Neural progenitor cell (in vitro differentiated cells): ENCODE results near the gene KRT7. TPM values are rescaled to one million over a fixed set of nuclear protein-coding genes. Genes with fewer than 3 reads are reported as not detected.

Experiments
- DNase-seq: peaks from one replicate; pipeline ENCODE4 v3.0.0-alpha.2; 2016; ENCODE audit warnings: low spot score
- H2AFZ ChIP-seq: fragments of 200-600 bp; sonication (generic); replicated peaks from 2 replicates; pipeline ENCODE4 v1.6.1; 2016; ENCODE audit warnings: antibody characterized with exemption
- H3F3A ChIP-seq: fragments of 200-600 bp; sonication (generic); 2 replicates; pipeline ENCODE4 v1.6.1; 2016; ENCODE audit warnings: antibody characterized with exemption, low read depth
- H3K27ac ChIP-seq: fragments of 200-600 bp; sonication (generic); 2 replicates; pipeline ENCODE4 v1.5.1; 2016; ENCODE audit warnings: mild to moderate bottlenecking
- H3K27me3 ChIP-seq: fragments of 200-600 bp; sonication (generic); 2 replicates; pipeline ENCODE4 v1.6.1; 2016; ENCODE audit warnings: mild to moderate bottlenecking, moderate library complexity
- H3K36me3 ChIP-seq: fragments of 200-600 bp; sonication (generic); 2 replicates; pipeline ENCODE4 v1.5.1; 2016
- H3K4me1 ChIP-seq: fragments of 200-600 bp; sonication (generic); 2 replicates; pipeline ENCODE4 v1.6.1; 2016; ENCODE audit warnings: mixed run types
- H3K4me2 ChIP-seq: fragments of 200-600 bp; sonication (generic); 2 replicates; pipeline ENCODE4 v1.6.1; 2016
- H3K4me3 ChIP-seq: fragments of 200-600 bp; sonication (generic); 2 replicates; pipeline ENCODE4 v1.5.1; 2016
- H3K79me2 ChIP-seq: fragments of 200-600 bp; sonication (generic); 2 replicates; pipeline ENCODE4 v1.6.1; 2016; ENCODE audit warnings: low read depth
- H3K9ac ChIP-seq: fragments of 200-600 bp; sonication (generic); 2 replicates; pipeline ENCODE4 v1.6.1; 2016
- H3K9me3 ChIP-seq: fragments of 200-600 bp; sonication (generic); 2 replicates; pipeline ENCODE4 v1.5.1; 2016; ENCODE audit warnings: low read depth
- H4K20me1 ChIP-seq: fragments of 200-600 bp; sonication (generic); 2 replicates; pipeline ENCODE4 v1.6.1; 2016; ENCODE audit warnings: low read depth
- H3K27ac Mint-ChIP-seq: 3 replicates; pipeline ENCODE4 v1.8.0; 2021; ENCODE audit warnings: mixed read lengths
- H3K27me3 Mint-ChIP-seq: 2 replicates; pipeline ENCODE4 v1.8.0; 2022; ENCODE audit warnings: low read depth, mild to moderate bottlenecking, inconsistent platforms, moderate library complexity, mixed read lengths; ENCODE audit not compliant: insufficient read depth
- H3K36me3 Mint-ChIP-seq: 3 replicates; pipeline ENCODE4 v1.8.0; 2021; ENCODE audit warnings: mixed read lengths
- H3K4me1 Mint-ChIP-seq: 3 replicates; pipeline ENCODE4 v1.8.0; 2021; ENCODE audit warnings: mixed read lengths
- H3K4me3 Mint-ChIP-seq: 3 replicates; pipeline ENCODE4 v1.8.0; 2021; ENCODE audit warnings: mild to moderate bottlenecking, moderate library complexity, mixed read lengths
- H3K9me3 Mint-ChIP-seq: 3 replicates; pipeline ENCODE4 v1.8.0; 2020; ENCODE audit warnings: mixed read lengths
- CTCF ChIP-seq: fragments of 200-600 bp; sonication (generic); IDR thresholded peaks from 2 replicates; pipeline ENCODE4 v1.5.1; 2017; ENCODE audit warnings: antibody characterized with exemption, mild to moderate bottlenecking
- EZH2 ChIP-seq: fragments of 200-600 bp; sonication (generic); IDR thresholded peaks from 2 replicates; pipeline ENCODE4 v1.6.1; 2017; ENCODE audit warnings: antibody characterized with exemption, mild to moderate bottlenecking, moderate library complexity
- EZH2phosphoT487 ChIP-seq: fragments of 200-600 bp; sonication (generic); IDR thresholded peaks from 2 replicates; pipeline ENCODE4 v1.6.1; 2017; ENCODE audit warnings: antibody characterized with exemption
- total RNA-seq: library from RNA; depleted of rRNA; stranded (reverse); fragments of >200 nt; gene quantifications from 2 replicates; pipeline ENCODE4 v1.2.3, GENCODE V29; 2015; ENCODE audit warnings: low replicate concordance

KRT7 gene
- total RNA-seq, 1 donor from 2014 or later: not detected

DNA sequence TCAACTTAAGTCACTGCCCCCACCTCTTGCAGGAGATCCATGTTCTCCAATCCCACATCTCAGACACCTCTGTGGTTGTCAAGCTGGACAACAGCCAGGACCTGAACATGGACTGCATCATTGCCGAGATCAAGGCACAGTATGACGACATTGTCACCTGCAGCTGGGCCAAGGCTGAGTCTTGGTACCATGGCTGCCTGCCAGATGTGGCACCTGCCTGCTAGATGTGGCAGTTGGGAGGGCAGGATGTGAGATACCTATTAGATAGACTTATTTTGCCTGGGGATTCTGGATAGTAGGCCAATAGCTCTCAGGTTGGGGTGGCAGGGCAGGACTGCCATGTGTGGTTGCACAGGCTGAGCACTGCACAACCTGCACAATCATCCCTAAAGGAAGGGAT lies 33.5 kb downstream of the KRT7 start:
- Histone ChIP-seq H3K27me3 (peaks cover under 1% of the 10 kb centered on the region), H3K79me2 (no peaks in the 10 kb centered on the region), H3K36me3 (no peaks in the 10 kb centered on the region), H3F3A (no peaks in the 10 kb centered on the region), H2AFZ (no peak overlapping the region), H3K9me3 (no peaks in the 10 kb centered on the region), H3K4me1 (no peaks in the 10 kb centered on the region), H3K4me3 (no peak overlapping the region), H3K27ac (no peak overlapping the region), H3K4me2 (no peak overlapping the region), H3K9ac (no peak overlapping the region), H4K20me1 (no peaks in the 10 kb centered on the region)
- no peaks in the 10 kb centered on the region for H3K9me3 Mint-ChIP-seq
- TF ChIP-seq CTCF: no peak
- no peak for TF ChIP-seq EZH2
- TF ChIP-seq EZH2phosphoT487: no peak
- no peak for DNase-seq
- no peak overlapping the region for H3K4me3 Mint-ChIP-seq
- peak overlapping the region; percentile 13 for H3K27ac Mint-ChIP-seq
- no peaks in the 10 kb centered on the region for H3K36me3 Mint-ChIP-seq
- H3K27me3 Mint-ChIP-seq: peaks cover 7% of the 10 kb centered on the region
- H3K4me1 Mint-ChIP-seq: peaks cover 5% of the 10 kb centered on the region

- Mint-ChIP-seq H3K4me3 (no peak overlapping the region), H3K9me3 (no peaks in the 10 kb centered on the region), H3K36me3 (no peaks in the 10 kb centered on the region), H3K27ac (no peak overlapping the region), H3K4me1 (no peaks in the 10 kb centered on the region), H3K27me3 (peaks cover 7% of the 10 kb centered on the region)
- no peaks in the 10 kb centered on the region for H3F3A ChIP-seq
- no peak for DNase-seq
- TF ChIP-seq EZH2 (no peak), EZH2phosphoT487 (no peak), CTCF (no peak)
- H3K4me1 ChIP-seq: no peaks in the 10 kb centered on the region
- no peaks in the 10 kb centered on the region for H3K79me2 ChIP-seq
- H3K27ac ChIP-seq: no peak overlapping the region
- H2AFZ ChIP-seq: no peak overlapping the region
- H3K4me2 ChIP-seq: no peak overlapping the region
- no peak overlapping the region for H3K9ac ChIP-seq
- no peaks in the 10 kb centered on the region for H3K36me3 ChIP-seq
- no peak overlapping the region for H3K4me3 ChIP-seq
- peaks cover 5% of the 10 kb centered on the region for H3K27me3 ChIP-seq
- H4K20me1 ChIP-seq: no peaks in the 10 kb centered on the region
- no peaks in the 10 kb centered on the region for H3K9me3 ChIP-seq
Measured at GRCh38 chr12:52267266-52267665, 34.2 kb downstream of the KRT7 start.

DNA sequence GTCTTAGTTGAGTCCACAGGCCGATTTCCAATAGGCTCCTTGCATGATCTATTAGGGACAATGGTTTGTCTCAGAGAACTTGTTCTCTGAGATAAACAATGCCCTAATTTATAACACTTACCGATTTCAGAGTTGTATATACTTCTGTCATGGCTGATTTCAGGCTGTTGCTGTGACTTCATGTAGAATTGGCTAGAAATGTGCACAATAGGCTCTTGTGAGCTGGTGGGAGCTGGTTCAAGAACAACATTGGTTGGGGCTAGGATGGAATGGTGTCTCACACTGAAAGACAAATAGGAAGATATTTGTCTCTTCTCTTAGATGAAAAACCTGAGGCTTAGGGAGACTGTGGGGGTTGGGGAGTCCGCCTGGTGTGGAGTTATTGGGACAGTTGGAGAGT lies 34.7 kb downstream of the KRT7 start:
- Mint-ChIP-seq H3K9me3 (no peaks in the 10 kb centered on the region), H3K27me3 (peaks cover 7% of the 10 kb centered on the region), H3K4me3 (no peak overlapping the region), H3K36me3 (no peaks in the 10 kb centered on the region), H3K27ac (peak overlapping the region; percentile 7), H3K4me1 (no peaks in the 10 kb centered on the region)
- peaks cover 10% of the 10 kb centered on the region for H3K27me3 ChIP-seq
- TF ChIP-seq EZH2phosphoT487: no peak
- no peak overlapping the region for H2AFZ ChIP-seq
- no peak overlapping the region for H3K4me3 ChIP-seq
- H3K79me2 ChIP-seq: no peaks in the 10 kb centered on the region
- no peaks in the 10 kb centered on the region for H3F3A ChIP-seq
- no peak overlapping the region for H3K27ac ChIP-seq
- H3K9me3 ChIP-seq: no peaks in the 10 kb centered on the region
- H3K9ac ChIP-seq: no peak overlapping the region
- H4K20me1 ChIP-seq: no peaks in the 10 kb centered on the region
- no peaks in the 10 kb centered on the region for H3K4me1 ChIP-seq
- H3K4me2 ChIP-seq: no peak overlapping the region
- DNase-seq: no peak
- H3K36me3 ChIP-seq: no peaks in the 10 kb centered on the region

DNA sequence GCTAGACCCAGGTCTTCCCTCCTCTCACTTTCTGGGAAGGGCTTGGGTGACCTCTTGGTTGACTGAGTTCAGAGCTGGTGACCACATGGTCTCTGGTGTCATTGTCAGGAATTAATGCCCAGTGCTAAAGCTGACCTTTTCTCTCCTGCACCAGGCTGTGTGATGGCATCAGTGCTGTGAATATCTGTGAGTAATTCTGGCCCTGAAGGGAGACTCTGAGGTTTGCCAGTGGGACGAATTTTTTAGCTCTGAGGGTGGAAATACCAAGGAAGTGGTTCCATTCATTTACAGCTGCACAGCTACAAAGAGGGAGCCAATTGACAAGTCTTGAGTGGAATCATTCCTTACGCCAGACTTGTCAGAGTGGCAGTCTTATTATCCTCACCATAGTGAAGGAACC lies 35.2 kb downstream of the KRT7 start:
- no peaks in the 10 kb centered on the region for H3K36me3 Mint-ChIP-seq
- no peaks in the 10 kb centered on the region for H3K79me2 ChIP-seq
- peaks cover 7% of the 10 kb centered on the region for H3K27me3 Mint-ChIP-seq
- H2AFZ ChIP-seq: no peak overlapping the region
- H3K27ac Mint-ChIP-seq: no peak overlapping the region
- no peaks in the 10 kb centered on the region for H3F3A ChIP-seq
- no peak overlapping the region for H3K9ac ChIP-seq
- H3K4me2 ChIP-seq: no peak overlapping the region
- no peaks in the 10 kb centered on the region for H3K4me1 Mint-ChIP-seq
- H3K4me3 Mint-ChIP-seq: no peak overlapping the region
- H3K27ac ChIP-seq: no peak overlapping the region
- H3K27me3 ChIP-seq: peaks cover 15% of the 10 kb centered on the region
- no peaks in the 10 kb centered on the region for H4K20me1 ChIP-seq
- no peaks in the 10 kb centered on the region for H3K4me1 ChIP-seq
- TF ChIP-seq EZH2 (no peak), CTCF (no peak), EZH2phosphoT487 (no peak)
- no peak for DNase-seq
- no peak overlapping the region for H3K4me3 ChIP-seq
- no peaks in the 10 kb centered on the region for H3K9me3 Mint-ChIP-seq
- H3K9me3 ChIP-seq: no peaks in the 10 kb centered on the region
- no peaks in the 10 kb centered on the region for H3K36me3 ChIP-seq
